NCI-H2227 (cell line): ENCODE data around the gene BPGM.
A peak's percentile ranks its signal among the peaks of the same experiment; 100 is the strongest.
"Not testable (repeated sequence)": the region's sequence is repeated elsewhere in the genome, so short reads cannot be mapped to it uniquely, and the experiment has no call there.

Source experiments
- DNase-seq: peaks from one replicate; lab custom pipeline; 2025; ENCODE audit not compliant: unreplicated experiment; lab: John Stamatoyannopoulos, UW

BPGM gene

GRCh38 chr7:134662166-134662870 is 15.7 kb downstream of the BPGM start:
- DNase-seq, result no peak

DNA sequence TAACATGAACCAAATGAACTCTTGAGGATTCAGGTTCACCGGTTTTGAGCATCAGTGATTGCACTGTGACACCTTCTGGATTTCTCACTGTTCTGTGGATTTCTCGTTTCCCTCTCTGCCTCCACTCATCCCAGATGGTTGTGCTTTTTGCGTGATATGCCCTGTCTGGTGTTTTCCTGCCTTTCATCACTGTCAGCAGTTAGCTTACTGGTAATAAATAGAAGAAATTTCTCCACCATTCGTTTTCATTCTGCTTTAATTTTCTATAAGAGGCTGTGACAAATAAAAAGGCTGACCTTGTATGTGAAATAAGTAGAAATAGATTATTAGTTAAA is 16.2 kb downstream of the BPGM start:
- no peak for DNase-seq

DNA sequence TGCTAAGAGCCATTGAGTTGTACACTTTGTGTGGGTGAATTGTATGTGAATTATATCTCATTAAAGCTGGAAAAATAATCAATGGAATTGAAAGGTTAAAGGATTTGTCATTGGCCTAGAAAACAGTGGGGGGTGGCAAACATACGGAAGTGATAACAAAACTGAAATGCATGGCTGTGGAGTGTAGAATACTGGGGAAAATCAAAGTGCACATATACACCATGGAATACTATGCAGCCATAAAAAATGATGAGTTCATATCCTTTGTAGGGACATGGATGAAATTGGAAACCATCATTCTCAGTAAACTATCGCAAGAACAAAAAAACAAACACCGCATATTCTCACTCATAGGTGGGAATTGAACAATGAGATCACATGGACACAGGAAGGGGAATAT is 18.4 kb downstream of the BPGM start:
- not testable (repeated sequence) for DNase-seq

- DNase-seq, result no peak
These were observed 21.2 kb downstream of the BPGM start for GRCh38 chr7:134667899-134668298.

- no peak for DNase-seq
These were observed 22.7 kb downstream of the BPGM start for GRCh38 chr7:134669388-134669787.

GRCh38 chr7:134669845-134670373 is 23.3 kb downstream of the BPGM start:
- peak; percentile 76 for DNase-seq

GRCh38 chr7:134671609-134672008 is 25.0 kb downstream of the BPGM start:
- DNase-seq, result no peak

GRCh38 chr7:134674424-134674823 is 27.8 kb downstream of the BPGM start:
- DNase-seq, result no peak

GRCh38 chr7:134676743-134677142 is 30.1 kb downstream of the BPGM start:
- DNase-seq, result no peak

GRCh38 chr7:134678115-134678514 is 31.5 kb downstream of the BPGM start:
- DNase-seq, result no peak

DNA sequence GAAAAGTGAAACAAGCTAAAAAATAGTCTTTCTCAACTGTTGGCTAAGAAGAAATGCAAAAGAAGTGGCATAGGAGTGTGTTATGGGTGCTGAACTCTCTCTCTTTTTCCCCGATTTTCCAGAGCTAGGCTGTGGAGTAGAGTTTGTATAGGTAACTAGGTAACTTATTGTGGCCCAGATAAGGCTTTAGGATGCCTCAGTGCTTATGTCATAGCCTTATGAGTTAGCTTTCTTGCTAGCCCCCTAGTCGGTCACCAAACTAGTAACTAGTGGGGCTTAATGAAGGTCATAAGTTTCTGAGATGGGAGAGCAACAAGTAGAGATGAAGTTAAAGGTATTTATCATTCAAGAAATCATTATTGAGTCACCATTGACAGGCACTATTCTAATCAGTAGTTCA is 32.4 kb downstream of the BPGM start:
- DNase-seq, result no peak

GRCh38 chr7:134684165-134684564 is 37.5 kb downstream of the BPGM start:
- no peak for DNase-seq

DNA sequence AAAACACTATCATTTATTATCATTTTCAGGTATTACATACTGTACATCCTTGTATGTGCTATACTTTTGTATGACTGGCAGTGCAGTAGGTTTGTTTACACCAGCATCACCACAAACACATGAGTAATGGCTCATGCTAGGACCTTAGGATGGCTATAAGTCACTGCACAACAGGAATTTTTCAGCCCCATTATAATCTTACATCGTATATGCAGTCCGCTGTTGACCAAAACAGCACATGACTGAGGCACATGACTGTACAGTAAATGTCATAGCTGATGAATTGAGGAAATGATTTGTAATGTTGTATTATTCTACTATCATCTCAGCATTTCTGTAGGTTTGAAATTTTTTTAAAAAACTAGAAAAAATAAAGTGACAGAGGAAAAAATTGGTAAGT is 38.6 kb downstream of the BPGM start:
- DNase-seq, result no peak

DNA sequence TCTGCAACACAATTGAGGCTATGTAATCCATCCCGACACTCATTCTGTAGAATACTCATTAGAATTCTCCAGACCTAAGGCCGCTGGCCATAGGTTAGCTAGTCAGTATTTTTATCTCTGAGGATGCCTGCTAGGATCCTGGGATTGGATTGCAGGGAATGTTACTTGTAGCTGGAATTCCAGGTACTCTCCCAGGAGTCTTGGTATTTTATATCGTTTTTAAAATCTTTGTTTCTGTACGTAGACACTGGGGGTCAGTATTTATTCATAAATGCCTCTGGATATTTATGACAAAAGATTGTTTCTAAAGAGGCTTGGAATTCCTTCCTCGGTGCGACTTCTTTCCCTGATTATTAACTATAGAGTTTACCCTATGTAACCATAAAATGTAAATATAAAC is 40.1 kb downstream of the BPGM start:
- DNase-seq, result peak; percentile 34

- DNase-seq, result not testable (repeated sequence)
These were observed 42.9 kb downstream of the BPGM start for GRCh38 chr7:134689550-134689949.

DNA sequence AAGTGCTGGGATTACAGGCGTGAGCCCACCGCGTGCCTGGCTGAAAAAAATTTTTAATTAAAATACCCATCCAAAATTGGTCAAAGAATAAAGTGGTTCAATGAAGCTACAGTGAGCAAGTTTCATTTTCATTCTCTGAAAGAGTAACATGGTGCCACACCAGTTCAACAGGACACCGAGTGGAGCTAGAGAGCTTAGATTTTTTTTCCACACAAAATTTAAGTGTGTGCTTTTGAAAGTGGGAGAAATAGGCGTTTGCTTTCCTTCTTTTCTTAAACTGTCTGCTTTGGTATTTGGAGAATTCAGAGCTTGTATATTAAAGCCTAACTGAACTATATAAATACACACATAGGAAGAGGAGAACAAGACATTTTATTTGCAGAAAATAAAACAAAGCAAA is 43.4 kb downstream of the BPGM start:
- DNase-seq, result peak; percentile 17

DNA sequence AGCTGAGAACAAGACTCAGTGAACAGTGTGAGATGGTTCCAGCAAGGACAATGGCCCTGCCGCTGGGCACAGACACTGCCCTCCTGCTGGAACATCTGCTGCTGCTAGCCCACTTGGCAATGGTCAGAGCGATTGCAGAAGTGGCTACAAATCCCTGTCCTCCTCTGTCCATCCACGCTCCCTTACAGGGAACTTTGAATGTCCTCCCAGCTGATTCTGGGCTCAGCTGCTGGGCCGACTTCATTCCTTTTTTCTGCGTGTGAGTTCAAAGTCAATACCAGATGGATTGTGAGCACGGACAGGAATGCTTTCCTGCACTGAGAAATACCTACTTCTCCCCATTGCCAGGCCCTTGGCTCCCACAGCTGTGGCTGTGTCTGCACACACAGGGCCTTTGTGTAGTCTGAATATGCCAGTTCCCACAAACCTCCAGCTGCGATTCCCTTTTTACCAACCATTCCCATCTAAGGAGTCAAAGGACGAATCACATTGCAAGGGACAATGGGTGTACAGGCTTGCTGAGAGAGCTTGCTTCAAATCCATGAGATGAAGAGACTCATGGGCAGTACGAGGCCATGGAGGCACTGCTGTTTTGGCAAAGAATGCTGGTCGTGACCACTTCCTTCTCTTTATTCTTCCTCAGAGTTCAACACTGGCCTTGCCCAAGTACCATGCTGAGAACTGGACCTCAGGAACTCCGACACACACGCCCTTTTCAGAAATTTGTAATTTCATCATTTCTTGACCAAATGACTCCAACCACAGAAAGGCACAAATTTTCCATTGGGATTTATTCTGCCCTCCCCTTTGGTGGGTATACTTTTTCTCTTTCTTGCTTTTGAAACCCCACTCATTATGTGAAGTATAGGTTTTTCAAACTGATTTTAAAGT is 44.2 kb downstream of the BPGM start:
- DNase-seq, result no peak

GRCh38 chr7:134691546-134692343 is 45.1 kb downstream of the BPGM start:
- no peak for DNase-seq

- DNase-seq, result no peak
These were observed 45.7 kb downstream of the BPGM start for GRCh38 chr7:134692344-134692705.

DNA sequence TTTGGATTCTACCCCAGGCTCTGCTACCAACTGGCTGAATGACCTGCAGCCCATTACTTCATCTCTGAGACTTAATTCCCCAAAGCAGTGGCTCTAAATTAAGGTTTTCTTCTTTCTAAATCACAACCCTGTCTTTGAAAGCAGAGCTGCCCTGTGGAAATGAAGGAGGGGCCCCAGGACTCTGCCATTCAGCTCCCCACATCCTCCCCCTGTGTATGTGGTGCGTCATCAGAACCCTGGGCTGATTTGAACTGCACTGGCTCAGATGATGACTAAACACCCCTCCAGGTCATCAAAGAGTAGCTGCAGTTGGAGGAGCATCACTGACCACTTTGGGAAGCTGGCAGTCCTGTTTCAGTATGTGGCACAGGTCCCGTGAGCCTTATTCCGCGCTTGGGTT is 46.6 kb downstream of the BPGM start:
- no peak for DNase-seq

DNA sequence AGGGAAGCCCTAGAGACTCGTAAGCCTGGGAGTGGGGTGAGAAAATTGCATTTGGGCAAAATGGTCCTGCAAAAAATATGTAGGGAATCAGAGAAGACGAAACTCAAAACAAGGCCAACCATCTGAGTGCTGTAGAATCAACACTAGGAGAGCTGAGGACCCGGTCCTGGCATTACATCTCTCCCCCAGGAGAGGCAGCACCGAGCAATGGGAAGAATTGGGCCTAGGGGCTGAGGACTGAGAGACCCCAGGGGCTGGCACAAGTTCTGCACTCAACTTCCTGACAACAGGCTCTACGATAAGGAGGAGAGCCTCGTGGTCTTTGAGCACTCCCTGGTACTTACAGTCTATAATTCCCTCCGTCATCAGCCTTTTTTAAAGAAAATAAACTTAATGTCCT is 47.6 kb downstream of the BPGM start:
- DNase-seq, result peak; percentile 12

- DNase-seq, result no peak
These were observed 48.1 kb downstream of the BPGM start for GRCh38 chr7:134694767-134695166.
